ENCODE data around the gene SGCE. TPM values are rescaled to one million over a fixed set of nuclear protein-coding genes. Genes with fewer than 3 reads are reported as not detected.

The SGCE gene
- total RNA-seq, 1 donor from 2014 or later: 15.8 TPM

Other genes with a start within 250 kb of the SGCE start
- gene CASD1, start 146.3 kb downstream of the SGCE start, total RNA-seq: 15.1 TPM